GM12875 (cell line): ENCODE measurements around the gene SERGEF.
A peak's percentile ranks its signal among the peaks of the same experiment; 100 is the strongest.
"Not testable (repeated sequence)": the region's sequence is repeated elsewhere in the genome, so short reads cannot be mapped to it uniquely, and the experiment has no call there.

Experiments
- H3K4me3 ChIP-seq: one replicate; pipeline ENCODE4 v1.5.1; 2011; ENCODE audit warnings: low read depth, low read length, control low read depth
- TF ChIP-seq, protein P1 (sequence below): IDR thresholded peaks from 2 replicates; pipeline ENCODE4 v1.5.1; 2011; ENCODE audit warnings: low read depth, mild to moderate bottlenecking, control low read depth, inconsistent platforms, low read length, moderate library complexity, borderline replicate concordance; ENCODE audit not compliant: insufficient read depth

The SERGEF gene

DNA sequence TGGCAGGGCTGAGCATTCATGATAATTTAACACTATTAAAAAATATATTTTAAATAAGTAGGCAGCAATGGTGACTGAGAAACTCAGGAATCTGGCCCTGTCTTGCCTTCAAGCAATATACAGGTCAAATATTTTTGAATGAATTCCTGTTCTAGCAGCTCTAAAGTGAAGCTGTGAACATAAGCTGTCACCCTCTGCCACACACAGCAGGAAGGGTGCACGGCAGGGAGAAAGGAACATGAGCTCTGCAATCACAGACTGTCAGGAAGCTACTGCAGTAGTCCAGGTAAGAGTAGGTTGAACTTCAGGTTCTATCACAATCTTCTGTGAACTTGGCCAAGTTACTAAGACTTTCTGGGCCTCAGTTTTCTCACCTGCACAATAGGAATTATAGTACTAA lies 114.8 kb downstream of the SERGEF start:
- TF ChIP-seq, protein P1, sequence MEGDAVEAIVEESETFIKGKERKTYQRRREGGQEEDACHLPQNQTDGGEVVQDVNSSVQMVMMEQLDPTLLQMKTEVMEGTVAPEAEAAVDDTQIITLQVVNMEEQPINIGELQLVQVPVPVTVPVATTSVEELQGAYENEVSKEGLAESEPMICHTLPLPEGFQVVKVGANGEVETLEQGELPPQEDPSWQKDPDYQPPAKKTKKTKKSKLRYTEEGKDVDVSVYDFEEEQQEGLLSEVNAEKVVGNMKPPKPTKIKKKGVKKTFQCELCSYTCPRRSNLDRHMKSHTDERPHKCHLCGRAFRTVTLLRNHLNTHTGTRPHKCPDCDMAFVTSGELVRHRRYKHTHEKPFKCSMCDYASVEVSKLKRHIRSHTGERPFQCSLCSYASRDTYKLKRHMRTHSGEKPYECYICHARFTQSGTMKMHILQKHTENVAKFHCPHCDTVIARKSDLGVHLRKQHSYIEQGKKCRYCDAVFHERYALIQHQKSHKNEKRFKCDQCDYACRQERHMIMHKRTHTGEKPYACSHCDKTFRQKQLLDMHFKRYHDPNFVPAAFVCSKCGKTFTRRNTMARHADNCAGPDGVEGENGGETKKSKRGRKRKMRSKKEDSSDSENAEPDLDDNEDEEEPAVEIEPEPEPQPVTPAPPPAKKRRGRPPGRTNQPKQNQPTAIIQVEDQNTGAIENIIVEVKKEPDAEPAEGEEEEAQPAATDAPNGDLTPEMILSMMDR, result no peak

DNA sequence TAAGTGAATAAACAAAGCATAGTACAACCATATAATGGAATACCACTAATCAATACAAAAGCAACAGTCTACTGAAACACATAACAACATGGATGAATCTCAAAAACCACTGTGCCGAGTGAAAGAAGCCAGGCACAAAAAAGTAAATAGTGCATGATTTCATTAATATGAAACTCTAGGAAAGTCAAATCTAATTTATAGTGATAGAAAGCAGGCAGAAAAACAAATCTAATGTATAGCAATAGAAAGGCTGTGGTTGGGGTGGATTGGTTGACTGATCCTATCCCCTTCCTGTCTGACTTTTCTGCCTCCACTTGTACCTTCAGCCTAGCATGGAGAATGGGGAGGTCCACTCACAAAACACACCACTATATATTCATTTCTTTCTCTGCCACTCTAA lies 115.4 kb downstream of the SERGEF start:
- TF ChIP-seq, protein P1, result no peak

More for the DNA sequence above, 114.8 kb downstream of the SERGEF start:
- no peak overlapping the region for H3K4me3 ChIP-seq

DNA sequence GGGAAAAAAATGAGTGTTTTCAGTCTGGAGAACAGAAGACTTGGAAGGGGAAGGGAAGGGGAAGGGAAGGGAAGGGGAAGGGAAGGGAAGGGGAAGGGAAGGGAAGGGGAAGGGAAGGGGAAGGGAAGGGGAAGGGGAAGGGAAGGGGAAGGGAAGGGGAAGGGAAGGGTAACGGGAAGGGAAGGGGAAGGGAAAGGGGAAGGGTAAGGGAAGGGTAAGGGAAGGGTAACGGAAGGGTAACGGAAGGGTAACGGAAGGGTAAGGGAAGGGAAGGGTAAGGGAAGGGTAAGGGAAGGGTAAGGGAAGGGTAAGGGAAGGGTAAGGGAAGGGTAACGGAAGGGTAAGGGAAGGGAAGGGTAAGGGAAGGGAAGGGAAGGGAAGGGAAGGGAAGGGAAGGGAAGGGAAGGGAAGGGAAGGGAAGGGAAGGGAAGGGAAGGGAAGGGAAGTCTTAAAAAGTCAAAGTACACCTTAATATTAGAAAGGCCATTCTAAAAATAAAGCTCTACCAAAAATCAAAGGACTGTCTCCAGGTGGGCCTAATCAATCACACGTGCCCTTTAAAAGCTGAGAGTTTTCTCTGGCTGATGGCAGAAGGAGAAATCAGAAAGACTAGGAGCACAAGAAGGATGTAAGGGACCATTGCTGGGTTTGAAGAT lies 116.2 kb downstream of the SERGEF start:
- not testable (repeated sequence) for H3K4me3 ChIP-seq

More for the DNA sequence above, 115.4 kb downstream of the SERGEF start:
- no peak overlapping the region for H3K4me3 ChIP-seq

DNA sequence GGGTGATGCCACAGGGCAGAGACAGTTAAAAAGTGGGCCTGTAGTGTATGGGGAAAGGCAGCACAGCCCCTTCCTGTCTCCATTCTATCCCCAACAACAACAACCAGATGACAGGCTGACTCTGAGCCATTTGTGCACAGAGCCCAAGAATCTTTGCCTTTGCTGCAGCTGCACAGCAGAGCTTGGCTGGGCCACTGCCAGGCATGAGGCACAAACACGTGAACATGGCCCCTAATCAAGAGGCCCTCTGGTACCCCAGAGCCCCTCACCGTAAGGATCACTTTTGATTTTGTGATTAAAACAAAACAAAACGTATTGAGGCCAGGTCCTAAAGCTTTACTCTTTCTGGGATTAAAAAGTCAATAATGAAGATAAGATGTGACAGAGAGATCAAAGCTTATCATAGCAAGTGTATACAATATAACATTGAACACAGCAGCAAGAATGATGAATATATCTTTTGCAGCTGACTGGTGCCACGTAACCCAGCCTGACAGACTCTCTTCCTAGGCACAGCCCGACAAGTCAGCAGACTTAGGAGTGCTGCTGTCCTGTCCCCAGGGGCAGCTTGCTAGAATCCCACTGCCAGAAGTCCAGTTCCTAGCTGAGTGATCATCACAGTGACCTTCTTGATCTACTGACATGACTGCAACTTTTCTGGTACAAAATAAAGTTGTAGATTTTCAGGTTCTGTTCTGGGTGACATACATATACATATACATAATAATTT lies 117.8 kb downstream of the SERGEF start:
- H3K4me3 ChIP-seq, result no peak overlapping the region
- TF ChIP-seq, protein P1, result no peak

DNA sequence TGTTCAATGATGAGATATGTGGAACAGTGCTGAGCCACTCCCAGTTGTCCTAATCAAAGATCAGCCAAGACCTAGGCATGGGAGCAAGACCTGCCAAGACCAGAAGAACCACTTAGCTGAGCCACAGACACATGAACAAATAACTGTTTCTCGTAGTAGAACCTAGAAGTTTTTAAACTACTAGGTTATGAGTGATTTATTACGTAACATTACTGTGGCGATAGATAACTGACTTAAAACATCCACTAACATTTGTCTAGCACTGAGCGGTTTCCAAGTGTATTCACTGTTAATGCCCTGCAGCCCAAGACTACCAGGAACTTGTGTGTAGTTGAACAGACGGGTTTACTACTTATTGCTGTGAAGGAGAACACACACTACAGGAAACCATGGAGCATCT lies 120.4 kb downstream of the SERGEF start:
- TF ChIP-seq, protein P1, result no peak
- no peak overlapping the region for H3K4me3 ChIP-seq

DNA sequence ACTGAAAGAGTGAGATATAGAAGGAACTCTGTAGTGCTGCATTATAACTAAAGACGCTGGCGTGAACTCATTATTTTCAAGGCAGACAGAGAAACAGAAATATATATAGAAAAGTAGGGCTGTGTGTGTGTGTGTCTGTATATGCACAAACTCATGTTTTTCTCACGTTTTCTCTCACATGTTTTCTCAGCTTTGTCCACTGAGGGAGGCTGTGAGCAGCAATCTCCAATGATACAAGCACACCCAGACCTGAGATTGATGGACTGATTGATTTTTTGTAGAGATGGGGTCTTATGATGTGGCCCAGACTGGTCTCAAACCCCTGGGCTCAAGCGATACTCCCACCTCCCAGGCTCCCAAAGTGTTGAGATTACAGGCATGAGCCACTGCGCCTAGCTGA lies 122.5 kb downstream of the SERGEF start:
- TF ChIP-seq, protein P1, result peak; percentile 1; the same call in 1 of the 2 replicates

DNA sequence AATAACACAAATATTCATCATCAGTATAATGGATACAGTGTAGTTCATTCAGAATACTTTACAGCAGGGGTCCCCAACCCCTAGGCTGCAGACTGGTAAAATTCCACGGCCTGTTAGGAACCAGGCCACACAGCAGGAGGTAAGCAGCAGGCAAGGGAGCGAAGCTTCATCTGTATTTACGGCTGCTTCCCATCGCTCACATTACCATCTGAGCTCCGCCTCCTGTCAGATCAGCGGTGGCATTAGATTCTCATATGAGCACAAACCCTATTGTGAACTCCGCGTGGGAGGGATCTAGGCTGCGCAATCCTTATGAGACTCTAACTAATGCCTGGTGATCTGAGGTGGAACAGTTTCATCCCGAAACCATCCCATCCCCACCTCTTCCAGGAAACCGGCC lies 125.1 kb downstream of the SERGEF start:
- TF ChIP-seq, protein P1, result no peak
- no peak overlapping the region for H3K4me3 ChIP-seq

More for the DNA sequence above, 122.5 kb downstream of the SERGEF start:
- H3K4me3 ChIP-seq, result no peak overlapping the region

DNA sequence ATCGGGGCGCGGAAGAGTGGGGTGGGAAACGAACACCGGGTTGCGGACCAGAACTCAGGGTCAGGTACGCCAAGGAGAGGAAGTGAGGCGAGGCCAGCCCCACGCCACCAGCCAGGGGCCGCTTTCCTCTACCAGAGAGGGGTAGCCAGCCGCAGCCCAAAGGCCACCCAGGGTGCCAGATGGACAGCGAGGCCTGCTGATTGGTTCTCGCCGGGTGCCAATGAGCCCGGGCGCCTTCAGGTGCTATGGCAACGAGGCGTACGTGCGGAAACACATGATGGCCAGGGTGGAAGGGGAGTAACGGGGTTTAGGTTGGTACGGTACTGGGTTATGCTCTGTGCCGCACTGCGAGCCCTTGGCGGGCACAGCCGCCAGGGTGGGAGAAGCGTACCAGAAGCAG lies 128.9 kb downstream of the SERGEF start:
- TF ChIP-seq, protein P1, result no peak
- no peak overlapping the region for H3K4me3 ChIP-seq
